NK-92 (cell line): Measurements from ENCODE around the gene SLC2A6.

ENCODE experiments used
- DNase-seq: peaks from one replicate; lab custom pipeline; 2025; ENCODE audit not compliant: unreplicated experiment; lab: John Stamatoyannopoulos, UW

SLC2A6 gene

DNA sequence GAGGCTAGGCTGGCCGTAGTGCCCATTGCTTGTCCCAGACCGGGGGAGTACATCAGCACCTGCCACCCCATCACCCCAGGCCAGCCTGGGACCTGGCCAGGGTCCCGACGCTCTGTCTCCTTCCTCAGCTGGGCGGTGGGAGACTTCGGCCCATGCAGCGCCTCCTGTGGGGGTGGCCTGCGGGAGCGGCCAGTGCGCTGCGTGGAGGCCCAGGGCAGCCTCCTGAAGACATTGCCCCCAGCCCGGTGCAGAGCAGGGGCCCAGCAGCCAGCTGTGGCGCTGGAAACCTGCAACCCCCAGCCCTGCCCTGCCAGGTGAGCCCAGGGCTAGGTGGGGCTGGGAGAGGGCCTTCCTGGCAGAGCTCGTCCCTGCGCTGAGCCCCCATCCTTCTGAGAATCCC is 35.7 kb downstream of the SLC2A6 start:
- DNase-seq, result no peak

DNA sequence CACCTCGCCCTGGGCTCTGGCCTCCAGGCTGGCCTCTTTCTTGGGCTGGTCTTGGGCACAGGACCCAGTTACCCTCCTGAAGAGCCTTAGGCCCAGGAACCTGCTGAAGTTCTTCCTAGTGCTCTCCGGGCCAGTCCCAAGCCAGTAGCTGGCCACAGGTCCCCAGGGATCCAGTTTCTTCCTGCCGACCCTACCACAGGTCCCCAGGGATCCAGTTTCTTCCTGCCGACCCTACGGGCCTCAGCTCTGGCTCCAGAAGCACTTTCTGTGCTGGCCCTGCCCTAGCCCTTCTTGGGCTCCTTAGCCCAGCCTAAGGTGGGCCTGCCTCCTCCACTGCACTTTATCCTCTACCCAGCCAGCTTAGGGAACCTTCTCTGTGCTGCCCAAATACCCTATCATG is 37.3 kb downstream of the SLC2A6 start:
- no peak for DNase-seq

DNA sequence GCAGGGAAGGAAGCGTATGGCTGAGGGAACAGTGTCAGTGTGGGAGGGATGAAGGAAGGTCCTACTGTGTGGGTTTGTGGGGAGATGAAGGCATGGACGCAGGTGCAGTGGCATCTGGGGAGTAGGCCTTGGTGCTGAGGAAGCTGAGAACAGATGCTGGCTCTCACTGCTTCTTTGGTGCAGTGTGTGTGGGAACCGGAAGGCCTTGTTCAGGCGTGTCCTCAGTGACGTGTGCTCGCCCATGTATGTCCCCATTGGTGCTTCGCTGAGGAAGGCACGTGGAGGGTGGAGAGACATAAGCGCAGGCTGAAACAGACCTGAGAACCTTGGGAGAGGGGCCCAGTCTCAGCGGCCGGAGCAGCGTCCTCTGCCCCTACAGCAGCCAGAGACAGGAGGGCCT is 38.0 kb downstream of the SLC2A6 start:
- no peak for DNase-seq

DNA sequence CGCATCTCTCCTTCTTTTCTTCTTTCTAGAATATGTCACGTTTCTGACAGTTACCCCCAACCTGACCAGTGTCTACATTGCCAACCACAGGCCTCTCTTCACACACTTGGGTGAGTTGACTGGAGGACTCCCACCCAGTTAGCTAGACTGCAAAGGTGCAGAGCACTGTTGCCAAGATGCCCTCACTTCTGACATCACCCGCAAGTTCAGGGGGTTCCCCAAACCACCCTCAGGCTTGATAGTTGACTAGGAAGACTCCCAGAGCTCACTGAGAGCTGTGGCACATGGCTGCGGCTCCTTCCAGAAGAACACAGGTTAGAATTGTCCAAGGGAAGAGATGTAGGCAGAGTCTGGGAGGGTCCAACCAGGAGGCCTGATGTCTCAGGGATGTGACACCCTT is 39.6 kb downstream of the SLC2A6 start:
- no peak for DNase-seq

DNA sequence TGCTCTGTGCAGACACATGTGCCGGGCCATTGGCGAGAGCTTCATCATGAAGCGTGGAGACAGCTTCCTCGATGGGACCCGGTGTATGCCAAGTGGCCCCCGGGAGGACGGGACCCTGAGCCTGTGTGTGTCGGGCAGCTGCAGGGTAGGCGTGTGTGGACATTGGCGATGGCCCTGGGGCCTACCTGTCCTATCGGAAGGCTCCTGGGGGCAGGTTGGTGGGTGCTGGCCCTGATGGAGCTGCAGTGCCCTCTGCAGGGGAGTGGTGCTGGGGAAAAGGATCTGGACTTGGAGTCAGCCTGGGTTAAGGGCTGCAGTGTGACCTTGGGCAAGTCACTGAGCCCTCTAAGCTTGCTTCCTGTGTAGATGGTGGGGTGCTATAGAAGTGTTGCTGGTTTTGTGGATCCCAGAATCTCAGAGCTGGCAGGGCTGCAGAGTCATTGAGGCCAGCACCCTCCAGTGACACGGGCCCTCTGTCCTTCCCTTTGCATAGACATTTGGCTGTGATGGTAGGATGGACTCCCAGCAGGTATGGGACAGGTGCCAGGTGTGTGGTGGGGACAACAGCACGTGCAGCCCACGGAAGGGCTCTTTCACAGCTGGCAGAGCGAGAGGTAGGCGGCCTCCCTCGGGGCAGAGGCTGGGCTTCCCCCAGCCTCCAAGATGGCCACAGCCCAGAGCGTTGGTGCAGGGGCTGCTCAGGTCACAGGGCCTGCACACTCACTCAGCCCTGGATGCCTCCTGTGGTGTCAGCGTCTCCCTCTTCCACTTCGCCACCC is 41.0 kb downstream of the SLC2A6 start:
- no peak for DNase-seq

DNA sequence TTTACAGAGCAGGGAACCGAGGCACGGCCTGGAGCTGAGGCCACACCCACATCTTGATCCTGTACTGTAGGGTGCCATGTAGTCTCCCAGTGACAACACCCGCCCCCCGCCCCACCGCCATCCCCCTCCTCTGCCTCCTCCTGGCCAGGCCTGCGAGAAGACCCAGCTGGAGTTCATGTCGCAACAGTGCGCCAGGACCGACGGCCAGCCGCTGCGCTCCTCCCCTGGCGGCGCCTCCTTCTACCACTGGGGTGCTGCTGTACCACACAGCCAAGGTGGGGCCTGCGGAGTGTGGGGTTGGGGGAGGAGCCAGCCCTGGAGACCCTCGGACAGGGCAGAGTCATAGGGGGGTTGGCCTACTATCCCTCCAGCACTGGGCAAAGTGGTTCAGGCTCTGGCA is 42.2 kb downstream of the SLC2A6 start:
- no peak for DNase-seq

DNA sequence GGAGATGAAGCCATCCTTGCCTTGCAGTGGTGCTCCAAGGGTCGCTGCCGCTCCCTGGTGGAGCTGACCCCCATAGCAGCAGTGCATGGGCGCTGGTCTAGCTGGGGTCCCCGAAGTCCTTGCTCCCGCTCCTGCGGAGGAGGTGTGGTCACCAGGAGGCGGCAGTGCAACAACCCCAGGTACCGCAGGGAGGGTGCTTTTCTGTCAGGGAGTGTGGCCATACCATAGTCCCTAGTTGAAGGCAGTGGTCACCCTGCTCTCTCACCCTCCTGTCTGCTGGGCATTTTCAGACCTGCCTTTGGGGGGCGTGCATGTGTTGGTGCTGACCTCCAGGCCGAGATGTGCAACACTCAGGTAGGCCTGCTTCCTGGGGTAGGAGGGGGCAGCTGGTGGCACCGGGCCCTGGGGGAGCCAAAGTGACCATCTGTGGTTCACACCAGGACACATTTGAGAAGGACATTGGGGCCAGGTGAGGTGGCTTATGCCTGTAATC is 45.5 kb downstream of the SLC2A6 start:
- DNase-seq, result no peak

DNA sequence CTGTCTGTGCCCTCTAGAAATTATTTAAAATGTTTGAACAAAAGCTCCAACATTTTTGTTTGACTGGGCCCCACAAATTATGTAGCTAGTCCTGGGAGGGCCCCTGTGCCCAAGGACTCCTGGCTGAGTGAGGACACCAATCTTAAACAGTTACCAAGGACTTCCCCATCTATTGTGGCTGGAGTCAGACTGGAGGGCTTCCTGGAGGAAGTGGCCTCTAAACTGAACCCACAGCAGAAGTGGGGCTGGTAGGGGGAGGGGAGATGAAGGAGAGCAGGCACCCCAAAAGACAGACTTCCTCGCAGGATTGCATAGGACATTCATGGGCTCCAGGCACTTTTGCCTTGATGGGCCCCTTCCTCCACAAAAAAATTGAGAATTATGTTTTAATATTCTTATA is 48.7 kb downstream of the SLC2A6 start:
- no peak for DNase-seq

DNA sequence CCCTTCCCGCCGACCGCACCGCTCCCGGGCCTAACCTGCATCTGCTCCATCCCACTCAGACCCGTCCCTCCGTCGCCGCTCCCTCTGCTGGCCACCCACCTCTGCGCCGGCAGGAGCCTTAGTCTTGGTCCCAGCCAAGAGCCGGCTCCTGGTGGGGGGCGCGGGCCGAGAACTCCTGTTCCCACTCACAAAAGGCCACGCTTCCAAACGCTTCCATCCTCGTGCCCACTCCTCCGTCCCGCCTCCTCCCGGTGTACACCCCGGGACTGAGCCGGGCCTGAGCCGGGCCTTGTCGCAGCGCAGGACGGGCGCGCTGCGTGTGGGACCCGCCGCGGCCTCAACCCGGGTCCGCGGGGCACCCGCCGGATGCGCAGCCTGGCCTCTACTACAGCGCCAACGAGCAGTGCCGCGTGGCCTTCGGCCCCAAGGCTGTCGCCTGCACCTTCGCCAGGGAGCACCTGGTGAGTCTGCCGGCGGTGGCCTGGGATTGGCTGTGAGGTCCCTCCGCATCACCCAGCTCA is 49.2 kb downstream of the SLC2A6 start:
- DNase-seq, result no peak

DNA sequence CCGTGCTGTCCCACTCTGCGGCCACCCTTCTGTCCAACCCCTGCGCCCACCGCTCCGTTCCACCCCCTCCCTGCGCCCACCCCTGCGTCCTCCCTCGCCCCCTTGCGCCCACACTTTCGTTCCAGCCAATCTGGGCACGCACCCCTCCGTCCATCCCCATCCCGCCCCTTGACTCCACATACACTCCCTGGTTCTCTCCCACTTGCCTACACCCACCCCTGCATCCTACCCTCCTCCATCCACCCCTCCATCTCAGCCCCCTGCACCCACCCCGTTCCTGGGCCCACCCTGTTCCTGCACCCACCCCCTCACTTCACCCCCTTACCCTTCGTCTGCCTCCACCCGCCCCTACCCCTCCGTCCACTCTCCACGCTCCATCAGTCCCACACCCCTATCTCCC is 49.7 kb downstream of the SLC2A6 start:
- DNase-seq, result no peak

DNA sequence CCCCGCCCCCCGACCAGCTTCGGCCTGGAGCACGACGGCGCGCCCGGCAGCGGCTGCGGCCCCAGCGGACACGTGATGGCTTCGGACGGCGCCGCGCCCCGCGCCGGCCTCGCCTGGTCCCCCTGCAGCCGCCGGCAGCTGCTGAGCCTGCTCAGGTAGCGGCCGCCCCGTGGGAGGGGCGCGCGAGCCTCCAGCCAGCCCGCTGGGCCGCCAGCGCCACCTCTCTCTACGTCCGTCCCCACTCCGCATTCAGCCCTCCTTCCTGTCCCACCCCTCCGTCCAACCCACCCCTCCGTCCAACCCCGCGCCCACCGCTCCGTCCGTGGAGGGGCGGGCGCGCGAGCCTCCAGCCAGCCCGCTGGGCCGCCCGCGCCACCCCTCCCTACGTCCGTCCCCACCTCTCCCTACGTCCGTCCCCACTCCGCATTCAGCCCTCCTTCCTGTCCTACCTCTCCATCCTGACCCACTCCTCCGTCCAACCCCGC is 50.2 kb downstream of the SLC2A6 start:
- DNase-seq, result no peak

DNA sequence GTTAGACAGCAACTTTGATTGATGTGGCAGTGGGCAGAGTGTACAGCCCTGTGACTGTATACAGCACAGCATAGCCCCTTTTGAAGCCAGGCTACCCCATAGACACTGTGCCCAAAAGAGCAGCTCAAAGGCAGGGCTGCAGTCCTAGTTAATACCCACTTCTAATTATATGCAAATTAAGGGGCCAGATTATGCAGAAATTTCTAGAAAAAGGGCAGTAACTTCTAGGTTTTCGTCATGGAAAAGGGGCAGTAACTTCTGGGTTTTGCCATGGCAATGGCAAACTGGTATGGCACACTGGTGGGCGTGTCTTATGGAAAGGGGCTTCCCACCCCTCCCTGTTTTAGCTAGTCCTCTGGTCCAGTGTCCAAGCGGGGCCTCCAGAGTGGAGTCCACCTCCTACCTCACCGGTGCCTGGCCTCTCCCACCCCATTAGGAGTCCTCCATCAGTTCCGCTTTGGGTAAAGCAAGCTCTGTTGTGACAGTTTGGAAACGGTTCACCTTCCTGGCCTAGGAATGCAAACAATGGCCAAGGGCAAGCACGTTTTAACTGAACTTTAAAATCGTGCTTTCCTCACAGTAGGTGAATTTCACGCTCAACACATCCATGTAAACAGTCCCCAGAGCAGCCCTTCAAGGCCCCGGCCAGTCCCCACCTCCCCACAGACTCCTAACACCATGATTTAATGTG is 51.1 kb downstream of the SLC2A6 start:
- no peak for DNase-seq

DNA sequence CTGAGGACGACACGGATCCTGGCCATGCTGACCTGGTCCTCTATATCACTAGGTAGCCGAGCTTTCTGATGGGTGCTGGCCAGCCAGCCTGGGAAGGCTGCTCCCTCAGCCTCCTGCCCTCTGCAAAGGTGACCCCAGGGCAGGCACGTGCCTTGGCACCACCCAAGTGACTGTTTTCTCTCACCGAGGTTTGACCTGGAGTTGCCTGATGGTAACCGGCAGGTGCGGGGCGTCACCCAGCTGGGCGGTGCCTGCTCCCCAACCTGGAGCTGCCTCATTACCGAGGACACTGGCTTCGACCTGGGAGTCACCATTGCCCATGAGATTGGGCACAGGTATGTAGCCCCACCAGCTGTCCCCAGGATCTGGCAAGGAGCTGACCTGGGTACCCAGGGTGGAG is 52.9 kb downstream of the SLC2A6 start:
- DNase-seq, result no peak

DNA sequence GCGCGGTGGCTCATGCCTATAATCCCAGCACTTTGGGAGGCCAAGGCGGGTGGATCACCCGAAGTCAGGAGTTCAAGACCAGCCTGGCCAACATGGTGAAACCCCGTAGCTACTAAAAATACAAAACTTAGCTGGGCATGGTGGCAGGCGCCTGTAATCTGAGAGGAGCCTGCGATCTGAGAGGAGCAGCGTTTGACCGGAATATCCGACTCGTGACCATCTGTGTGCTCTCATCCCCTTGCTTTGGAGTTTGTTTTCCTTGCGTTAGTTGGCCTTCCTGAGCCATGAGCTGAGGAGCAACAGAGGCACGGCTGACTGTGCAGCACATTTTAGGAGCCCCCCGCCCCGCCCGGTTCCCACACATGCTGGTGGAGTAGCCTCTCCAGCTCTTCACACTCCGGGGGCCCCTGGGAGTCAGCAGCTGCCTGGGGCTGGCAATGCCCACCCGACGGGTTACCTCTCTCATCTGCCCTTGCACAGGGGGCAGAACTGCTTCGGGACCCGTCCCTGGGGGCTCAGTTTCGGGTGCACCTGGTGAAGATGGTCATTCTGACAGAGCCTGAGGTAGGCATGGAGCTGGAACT is 53.8 kb downstream of the SLC2A6 start:
- no peak for DNase-seq

DNA sequence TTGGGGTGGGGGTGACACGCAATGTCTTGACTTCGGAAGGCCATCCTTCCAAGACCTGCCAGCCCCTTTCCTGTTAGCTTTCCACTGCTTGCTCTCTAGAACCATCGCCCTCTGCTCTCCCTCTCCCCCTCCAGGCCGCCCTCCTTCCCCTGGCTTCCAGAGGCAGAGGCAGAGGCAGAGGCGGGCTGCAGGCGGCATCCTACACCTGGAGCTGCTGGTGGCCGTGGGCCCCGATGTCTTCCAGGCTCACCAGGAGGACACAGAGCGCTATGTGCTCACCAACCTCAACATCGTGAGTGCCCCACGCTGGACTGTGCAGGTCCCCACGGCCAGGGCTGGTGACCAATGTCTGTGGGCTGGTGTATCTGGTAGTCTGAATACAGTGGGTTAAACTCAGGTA is 54.7 kb downstream of the SLC2A6 start:
- no peak for DNase-seq

DNA sequence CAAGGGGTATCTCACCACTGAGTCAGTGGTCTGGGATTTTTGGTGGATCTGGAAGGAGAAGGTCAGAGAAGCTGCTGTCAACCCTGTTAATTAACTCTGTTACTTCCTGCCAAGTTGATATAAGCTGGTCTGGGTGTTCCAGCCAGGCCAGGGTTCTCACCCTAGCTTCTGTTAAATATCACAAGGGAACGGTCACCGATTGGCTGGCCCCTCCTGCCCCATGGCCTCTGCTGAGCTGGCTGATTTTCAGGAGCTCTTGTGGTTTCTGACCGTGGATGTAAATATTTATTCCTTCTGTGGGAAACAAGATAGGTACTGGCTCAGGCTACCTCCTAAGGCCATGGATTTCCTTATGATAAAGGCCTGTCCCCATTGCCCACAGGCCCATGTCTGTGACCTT is 55.7 kb downstream of the SLC2A6 start:
- DNase-seq, result no peak

DNA sequence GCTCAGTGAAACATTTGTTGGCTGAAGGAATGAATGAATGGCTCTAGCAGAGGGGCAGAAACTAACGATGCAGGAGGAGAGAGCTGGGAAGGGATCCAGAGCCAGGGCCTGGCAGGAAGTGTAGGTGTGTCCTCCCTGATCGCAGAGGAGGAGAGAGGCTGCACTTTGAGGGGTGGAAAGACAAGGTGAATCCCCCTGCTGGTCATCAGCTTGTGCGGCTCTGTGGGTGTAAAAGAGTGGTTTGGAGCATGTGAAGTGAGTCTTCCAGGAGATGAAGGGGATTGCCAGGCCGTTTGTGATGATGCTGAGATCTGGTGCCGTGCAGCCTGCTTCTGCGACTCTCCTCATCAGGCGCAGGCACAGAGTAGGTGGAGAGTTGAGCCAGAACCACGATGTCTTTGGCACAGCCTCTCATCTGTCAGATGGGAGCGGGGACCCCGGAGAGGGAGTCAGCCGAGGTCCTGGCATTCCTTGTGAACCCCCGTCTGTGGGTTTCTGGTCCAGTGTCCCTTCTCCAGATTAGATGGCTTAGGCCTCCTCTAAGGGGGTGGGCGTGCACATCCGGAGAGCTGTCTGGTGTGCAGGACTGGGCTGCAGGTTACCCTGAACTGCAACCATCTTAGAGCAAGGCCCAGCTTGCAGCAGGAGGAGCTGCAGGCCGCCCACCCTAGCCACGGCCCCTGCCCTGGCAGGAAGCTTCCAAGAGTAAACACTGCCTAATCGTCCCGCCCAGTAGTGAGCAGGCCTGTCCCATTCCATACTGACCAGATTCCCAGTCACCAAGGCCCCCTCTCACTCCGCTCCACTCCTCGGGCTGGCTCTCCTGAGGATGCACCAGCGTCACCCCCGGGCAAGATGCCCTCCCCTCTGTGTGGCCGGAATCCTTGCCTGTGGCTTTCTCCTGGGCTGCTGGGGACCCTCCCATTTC is 57.0 kb downstream of the SLC2A6 start, which contains the start of gene ADAMTS13:
Gene ADAMTS13, plus strand, starts transcription at position 753 of the 928 bp plus-strand sequence. Its CDS starts 77 bp downstream, at position 830.
- no peak for DNase-seq
